ENCODE measurements around the gene DTHD1.

- no peak for TF ChIP-seq CTCF (IDR thresholded peaks at IDR 0.05)
- TF ChIP-seq POLR2AphosphoS5 (IDR thresholded peaks at IDR 0.05): peak in 1 of 3 donors; percentile 21
Observed at GRCh38 chr4:36255577-36255976, 25.8 kb upstream of the DTHD1 start.
